Neuronal stem cell (in vitro differentiated cells): ENCODE measurements around the gene TMCC2. TPM values are rescaled to one million over a fixed set of nuclear protein-coding genes. Genes with fewer than 3 reads are reported as not detected.
"Not testable (repeated sequence)": the region's sequence is repeated elsewhere in the genome, so short reads cannot be mapped to it uniquely, and the experiment has no call there.

Experiments used
- DNase-seq: peaks from one replicate; pipeline ENCODE4 v3.0.0-alpha.2; 2013; ENCODE audit warnings: low spot score
- H2AFZ ChIP-seq: one replicate; pipeline ENCODE4 v1.6.1; 2013; ENCODE audit warnings: mild to moderate bottlenecking, low read length, inconsistent platforms
- H2AK5ac ChIP-seq: 2 replicates; pipeline ENCODE4 v1.6.1; 2013; ENCODE audit warnings: low read depth, mild to moderate bottlenecking, inconsistent platforms, low read length, moderate library complexity, mixed read lengths
- H2BK120ac ChIP-seq: 2 replicates; pipeline ENCODE4 v1.6.1; 2013; ENCODE audit warnings: low read depth, mild to moderate bottlenecking, inconsistent platforms, low read length, moderate library complexity, mixed read lengths
- H2BK12ac ChIP-seq: one replicate; pipeline ENCODE4 v1.6.1; 2013; ENCODE audit warnings: low read length, inconsistent platforms
- H2BK15ac ChIP-seq: 2 replicates; pipeline ENCODE4 v1.6.1; 2013; ENCODE audit warnings: mild to moderate bottlenecking, low read length, inconsistent platforms, mixed read lengths
- H2BK5ac ChIP-seq: one replicate; pipeline ENCODE4 v1.6.1; 2013; ENCODE audit warnings: inconsistent platforms, mild to moderate bottlenecking, low read length, moderate library complexity
- H3K14ac ChIP-seq: one replicate; pipeline ENCODE4 v1.6.1; 2013; ENCODE audit warnings: low read length, inconsistent platforms
- H3K18ac ChIP-seq: 2 replicates; pipeline ENCODE4 v1.6.1; 2013; ENCODE audit warnings: low read length, inconsistent platforms
- H3K23ac ChIP-seq: 2 replicates; pipeline ENCODE4 v1.6.1; 2013; ENCODE audit warnings: low read depth, mild to moderate bottlenecking, mixed read lengths, low read length, inconsistent platforms; ENCODE audit not compliant: poor library complexity
- H3K27ac ChIP-seq: replicated peaks from 3 replicates; pipeline ENCODE4 v1.5.1; 2013; ENCODE audit warnings: low read length, inconsistent platforms
- H3K27me3 ChIP-seq, 3 experiments: 2 replicates each; pipeline ENCODE4 v1.6.1; 2013; ENCODE audit warnings: low read length in 3 of 3, mild to moderate bottlenecking in 2 of 3, inconsistent platforms in 1 of 3, low read depth in 1 of 3, mixed read lengths in 1 of 3, moderate library complexity in 1 of 3; ENCODE audit not compliant: control insufficient read depth in 3 of 3, insufficient read depth in 3 of 3
- H3K36me3 ChIP-seq, 2 donors: replicated peaks in 1 of 2; 2 replicates each; pipeline ENCODE4 v1.6.1; 2013; ENCODE audit warnings: low read length in 2 of 2; ENCODE audit not compliant: control insufficient read depth in 2 of 2, insufficient read depth in 2 of 2
- H3K4ac ChIP-seq: 2 replicates; pipeline ENCODE4 v1.6.1; 2013; ENCODE audit warnings: inconsistent platforms, mild to moderate bottlenecking, low read length, moderate library complexity
- H3K4me1 ChIP-seq, 2 donors: 1 replicate in 1 of 2; 2 replicates in 1 of 2; pipeline ENCODE4 v1.6.1; 2013; ENCODE audit warnings: low read length in 2 of 2, low read depth in 1 of 2; ENCODE audit not compliant: control insufficient read depth in 2 of 2, insufficient read depth in 1 of 2
- H3K4me2 ChIP-seq: one replicate; pipeline ENCODE4 v1.6.1; 2013; ENCODE audit warnings: mild to moderate bottlenecking, low read length, inconsistent platforms; ENCODE audit not compliant: insufficient read depth, poor library complexity, severe bottlenecking
- H3K4me3 ChIP-seq, 2 donors: 2 replicates each; pipeline ENCODE4 v1.5.1; 2013; ENCODE audit warnings: low read length in 2 of 2, mild to moderate bottlenecking in 2 of 2, inconsistent platforms in 1 of 2, moderate library complexity in 1 of 2
- H3K79me1 ChIP-seq: one replicate; pipeline ENCODE4 v1.6.1; 2013; ENCODE audit warnings: low read depth, mild to moderate bottlenecking, inconsistent platforms, low read length, moderate library complexity
- H3K9ac ChIP-seq: one replicate; pipeline ENCODE4 v1.6.1; 2013; ENCODE audit warnings: mild to moderate bottlenecking, low read depth, low read length, inconsistent platforms; ENCODE audit not compliant: poor library complexity
- H3K9me3 ChIP-seq, 2 donors: replicated peaks in 1 of 2; 2 replicates each; pipeline versions ENCODE3 to v1.6.1; 2013; ENCODE audit warnings: low read length in 2 of 2, mild to moderate bottlenecking in 2 of 2, inconsistent platforms in 1 of 2, low read depth in 1 of 2, mixed read lengths in 1 of 2, moderate library complexity in 1 of 2; ENCODE audit not compliant: control insufficient read depth in 2 of 2, insufficient read depth in 1 of 2
- H4K8ac ChIP-seq: one replicate; pipeline ENCODE4 v1.6.1; 2013; ENCODE audit warnings: low read depth, mild to moderate bottlenecking, inconsistent platforms, low read length, moderate library complexity
- H4K91ac ChIP-seq: one replicate; pipeline ENCODE4 v1.6.1; 2013; ENCODE audit warnings: low read length, low read depth, mild to moderate bottlenecking, inconsistent platforms; ENCODE audit not compliant: poor library complexity
- WGBS, 2 donors: extraction: QIAGEN DNeasy Blood & Tissue Kit; methylation state at CpG; one replicate each; pipeline ENCODE4 v1.1.7; 2013; ENCODE audit warnings: missing lambda C conversion rate in 2 of 2, mixed read lengths in 1 of 2; ENCODE audit not compliant: insufficient read length in 2 of 2, insufficient replicate concordance in 1 of 2; ENCODE audit errors: extremely low coverage in 2 of 2; 5-methylcytosine and 5-hydroxymethylcytosine counted together
- polyA plus RNA-seq, 2 experiments: library from polyadenylated mRNA; stranded (reverse); fragments of 200-250 nt; gene quantifications; one replicate each; pipeline ENCODE4 v1.2.3, GENCODE V29; 2013

The TMCC2 gene, protein sequence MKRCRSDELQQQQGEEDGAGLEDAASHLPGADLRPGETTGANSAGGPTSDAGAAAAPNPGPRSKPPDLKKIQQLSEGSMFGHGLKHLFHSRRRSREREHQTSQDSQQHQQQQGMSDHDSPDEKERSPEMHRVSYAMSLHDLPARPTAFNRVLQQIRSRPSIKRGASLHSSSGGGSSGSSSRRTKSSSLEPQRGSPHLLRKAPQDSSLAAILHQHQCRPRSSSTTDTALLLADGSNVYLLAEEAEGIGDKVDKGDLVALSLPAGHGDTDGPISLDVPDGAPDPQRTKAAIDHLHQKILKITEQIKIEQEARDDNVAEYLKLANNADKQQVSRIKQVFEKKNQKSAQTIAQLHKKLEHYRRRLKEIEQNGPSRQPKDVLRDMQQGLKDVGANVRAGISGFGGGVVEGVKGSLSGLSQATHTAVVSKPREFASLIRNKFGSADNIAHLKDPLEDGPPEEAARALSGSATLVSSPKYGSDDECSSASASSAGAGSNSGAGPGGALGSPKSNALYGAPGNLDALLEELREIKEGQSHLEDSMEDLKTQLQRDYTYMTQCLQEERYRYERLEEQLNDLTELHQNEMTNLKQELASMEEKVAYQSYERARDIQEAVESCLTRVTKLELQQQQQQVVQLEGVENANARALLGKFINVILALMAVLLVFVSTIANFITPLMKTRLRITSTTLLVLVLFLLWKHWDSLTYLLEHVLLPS
- polyA plus RNA-seq (2013, experiment 1 of 2), result 13.3 TPM
- 12.9 TPM for polyA plus RNA-seq (2013, experiment 2 of 2)

DNA sequence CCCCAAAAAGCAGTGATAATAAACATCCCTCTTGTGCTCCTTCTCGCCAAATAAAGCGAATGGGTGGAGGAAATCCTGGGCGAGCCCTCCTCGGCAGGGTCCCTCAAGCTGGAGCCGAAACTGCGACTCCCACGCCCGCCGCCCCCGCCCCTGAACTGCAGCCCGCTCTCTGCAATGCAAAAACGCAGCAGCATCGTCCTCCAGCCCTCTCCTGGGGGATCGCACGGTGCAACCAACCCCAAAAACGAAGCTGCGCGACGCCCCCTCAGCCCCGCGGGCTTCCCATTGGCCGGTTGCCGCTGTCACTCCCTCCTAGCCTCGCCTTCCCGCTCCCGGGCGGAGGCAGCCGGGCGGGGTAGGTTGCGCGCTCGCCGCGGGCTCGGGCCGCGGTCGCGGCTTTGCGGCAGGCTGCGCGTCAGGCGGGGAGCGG, at the start of gene TMCC2:
Gene TMCC2 (plus strand): TSS at position 363 of the 430 bp plus-strand sequence. CDS start 619 bp downstream, outside the sequence.
- WGBS, 2 donors, result no CpG with 5 or more reads among the region's 44 CpGs
- no peaks in the 10 kb centered on the region for H3K9me3 ChIP-seq
- peak within 1 kb of the TSS; percentile 32 for H3K14ac ChIP-seq
- H3K9ac ChIP-seq, result peak within 1 kb of the TSS; percentile 83
- peaks cover 0 to 4% of the 10 kb centered on the region in 2 donors for H3K36me3 ChIP-seq
- peak within 1 kb of the TSS; percentile 20 for H3K27ac ChIP-seq
- H3K79me1 ChIP-seq, result peaks cover 2% of the 10 kb centered on the region
- no peak within 1 kb of the TSS for H3K4ac ChIP-seq
- H3K23ac ChIP-seq, result no peak within 1 kb of the TSS
- peak within 1 kb of the TSS; percentile 95 for H2AFZ ChIP-seq
- H2BK15ac ChIP-seq, result no peak within 1 kb of the TSS
- peaks cover 13 to 19% of the 10 kb centered on the region in 2 donors for H3K4me1 ChIP-seq
- H4K8ac ChIP-seq, result no peak within 1 kb of the TSS
- H4K91ac ChIP-seq, result no peak within 1 kb of the TSS
- H2BK5ac ChIP-seq, result peak within 1 kb of the TSS; percentile 10
- peak within 1 kb of the TSS; percentile 73 for H3K18ac ChIP-seq
- H3K27me3 ChIP-seq, result peaks cover 0 to 41% (median 0%) of the 10 kb centered on the region in 3 experiments
- peak within 1 kb of the TSS; percentile 69 to 93 for H3K4me3 ChIP-seq
- H2AK5ac ChIP-seq, result peak within 1 kb of the TSS; percentile 37
- DNase-seq, result peak; percentile 96
- peak within 1 kb of the TSS; percentile 97 for H3K4me2 ChIP-seq
- H2BK120ac ChIP-seq, result no peak within 1 kb of the TSS
- H2BK12ac ChIP-seq, result peak within 1 kb of the TSS; percentile 18

- H3K27ac ChIP-seq, result no peak overlapping the region
- H3K4me2 ChIP-seq, result no peak overlapping the region
- no peaks in the 10 kb centered on the region for H3K27me3 ChIP-seq
- H3K4me1 ChIP-seq, result no peaks in the 10 kb centered on the region
- no peak overlapping the region for H4K8ac ChIP-seq
- no peak overlapping the region for H3K4me3 ChIP-seq
- H3K23ac ChIP-seq, result no peak overlapping the region
- H2BK12ac ChIP-seq, result no peak overlapping the region
- no peaks in the 10 kb centered on the region for H3K9me3 ChIP-seq
- H3K79me1 ChIP-seq, result no peaks in the 10 kb centered on the region
- H2AFZ ChIP-seq, result no peak overlapping the region
- no CpG with 5 or more reads among the region's 2 CpGs for WGBS, 2 donors
- H2BK15ac ChIP-seq, result no peak overlapping the region
- H3K36me3 ChIP-seq, result peaks cover 0 to 12% of the 10 kb centered on the region in 2 donors
- no peak overlapping the region for H2AK5ac ChIP-seq
- H3K14ac ChIP-seq, result no peak overlapping the region
- H2BK5ac ChIP-seq, result no peak overlapping the region
- H2BK120ac ChIP-seq, result no peak overlapping the region
- H3K4ac ChIP-seq, result no peak overlapping the region
- no peak overlapping the region for H4K91ac ChIP-seq
- no peak overlapping the region for H3K9ac ChIP-seq
- no peak for DNase-seq
- no peak overlapping the region for H3K18ac ChIP-seq
Observed at GRCh38 chr1:205179842-205180241, 47.9 kb upstream of the TMCC2 start.

DNA sequence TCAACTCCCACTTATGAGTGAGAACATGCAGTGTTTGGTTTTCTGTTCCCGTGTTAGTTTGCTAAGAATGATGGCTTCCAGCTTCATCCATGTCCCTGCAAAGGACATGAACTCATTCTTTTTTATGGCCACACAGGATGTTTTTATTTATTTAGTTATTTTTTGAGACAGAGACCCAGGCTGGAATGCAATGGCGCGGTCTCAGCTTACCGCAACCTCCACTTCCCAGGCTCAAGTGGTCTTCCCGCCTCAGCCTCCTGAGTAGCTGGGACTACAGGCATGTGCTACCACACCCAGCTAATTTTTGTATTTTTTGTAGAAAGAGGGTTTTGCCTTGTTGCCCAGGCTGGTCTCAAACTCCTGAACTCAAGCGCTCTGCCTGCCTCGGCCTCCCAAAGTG, 47.4 kb upstream of the TMCC2 start:
- not testable (repeated sequence) for H2AK5ac ChIP-seq, H2AFZ ChIP-seq, H2BK5ac ChIP-seq, H3K79me1 ChIP-seq, H3K4me1 ChIP-seq, H3K27ac ChIP-seq, H4K91ac ChIP-seq, H3K14ac ChIP-seq, H3K27me3 ChIP-seq, H3K4me3 ChIP-seq, H2BK15ac ChIP-seq, H3K4ac ChIP-seq, DNase-seq, H3K9me3 ChIP-seq, H2BK120ac ChIP-seq, H3K4me2 ChIP-seq, H4K8ac ChIP-seq, H2BK12ac ChIP-seq, H3K18ac ChIP-seq, H3K23ac ChIP-seq, H3K9ac ChIP-seq
- no CpG with 5 or more reads among the region's 7 CpGs for WGBS, 2 donors
- H3K36me3 ChIP-seq, result peaks cover 0 to 11% of the 10 kb centered on the region in 2 donors

GRCh38 chr1:205182930-205183329, 44.8 kb upstream of the TMCC2 start:
- H3K9ac ChIP-seq, result no peak overlapping the region
- H4K91ac ChIP-seq, result no peak overlapping the region
- H2BK12ac ChIP-seq, result no peak overlapping the region
- peaks cover 4 to 20% of the 10 kb centered on the region in 2 donors for H3K36me3 ChIP-seq
- no peaks in the 10 kb centered on the region for H3K27me3 ChIP-seq
- H4K8ac ChIP-seq, result no peak overlapping the region
- no peak overlapping the region for H3K4me2 ChIP-seq
- H3K4ac ChIP-seq, result no peak overlapping the region
- H2BK5ac ChIP-seq, result no peak overlapping the region
- no peak overlapping the region for H3K18ac ChIP-seq
- no peak overlapping the region for H3K23ac ChIP-seq
- H2AK5ac ChIP-seq, result no peak overlapping the region
- no peak overlapping the region for H3K27ac ChIP-seq
- no peak overlapping the region for H2AFZ ChIP-seq
- no peak overlapping the region for H3K14ac ChIP-seq
- no peak overlapping the region for H2BK120ac ChIP-seq
- WGBS, 2 donors, result no CpG with 5 or more reads among the region's 2 CpGs
- no peak overlapping the region for H3K4me3 ChIP-seq
- no peak for DNase-seq
- no peaks in the 10 kb centered on the region for H3K4me1 ChIP-seq
- H2BK15ac ChIP-seq, result no peak overlapping the region
- peaks cover 3% of the 10 kb centered on the region for H3K79me1 ChIP-seq
- H3K9me3 ChIP-seq, result no peaks in the 10 kb centered on the region
